Mesenteric fat pad (tissue), 1 donor: Measurements from ENCODE around the gene RPSA. TPM values are rescaled to one million over a fixed set of nuclear protein-coding genes. Genes with fewer than 3 reads are reported as not detected.
"Not testable (repeated sequence)": the region's sequence is repeated elsewhere in the genome, so short reads cannot be mapped to it uniquely, and the experiment has no call there.

ENCODE experiments used
- DNase-seq: peaks from one replicate; pipeline ENCODE4 v3.0.0-alpha.2; 2020; ENCODE audit warnings: low spot score
- total RNA-seq: library from RNA; stranded (reverse); fragmentation: NEBNext Ultra II Directional; extraction: Animal tissue kit (Norgen Biotek cat#: 25700); gene quantifications from one replicate; pipeline ENCODE4 v1.2.1, GENCODE V29; 2021
- donor health status: DM: yes; HTN: yes; CAD: no.

The RPSA gene
- total RNA-seq, 1 donor from 2014 or later = 671 TPM

DNA sequence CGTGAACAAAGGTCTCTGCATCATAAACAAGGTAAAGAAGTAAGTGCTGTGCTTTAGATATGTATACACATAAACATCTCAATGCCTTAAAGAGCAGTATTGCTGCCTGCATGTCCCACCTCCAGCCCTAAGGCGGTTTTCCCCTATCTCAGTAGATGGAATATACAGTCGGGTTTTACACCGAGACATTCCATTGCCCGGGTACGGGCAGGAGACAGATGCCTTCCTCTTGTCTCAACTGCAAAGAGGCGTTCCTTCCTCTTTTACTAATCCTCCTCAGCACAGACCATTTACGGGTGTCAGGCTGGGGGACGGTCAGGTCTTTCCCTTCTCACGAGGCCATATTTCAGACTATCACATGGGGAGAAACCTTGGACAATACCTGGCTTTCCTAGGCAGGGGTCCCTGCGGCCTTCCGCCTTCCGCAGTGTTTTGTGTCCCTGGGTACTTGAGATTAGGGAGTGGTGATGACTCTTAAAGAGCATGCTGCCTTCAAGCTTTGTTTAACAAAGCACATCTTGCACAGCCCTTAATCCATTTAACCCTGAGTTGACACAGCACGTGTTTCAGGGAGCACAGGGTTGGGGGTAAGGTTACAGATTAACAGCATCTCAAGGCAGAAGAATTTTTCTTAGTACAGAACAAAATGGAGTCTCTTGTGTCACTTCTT, 12.2 kb downstream of the RPSA start:
- not testable (repeated sequence) for DNase-seq

DNA sequence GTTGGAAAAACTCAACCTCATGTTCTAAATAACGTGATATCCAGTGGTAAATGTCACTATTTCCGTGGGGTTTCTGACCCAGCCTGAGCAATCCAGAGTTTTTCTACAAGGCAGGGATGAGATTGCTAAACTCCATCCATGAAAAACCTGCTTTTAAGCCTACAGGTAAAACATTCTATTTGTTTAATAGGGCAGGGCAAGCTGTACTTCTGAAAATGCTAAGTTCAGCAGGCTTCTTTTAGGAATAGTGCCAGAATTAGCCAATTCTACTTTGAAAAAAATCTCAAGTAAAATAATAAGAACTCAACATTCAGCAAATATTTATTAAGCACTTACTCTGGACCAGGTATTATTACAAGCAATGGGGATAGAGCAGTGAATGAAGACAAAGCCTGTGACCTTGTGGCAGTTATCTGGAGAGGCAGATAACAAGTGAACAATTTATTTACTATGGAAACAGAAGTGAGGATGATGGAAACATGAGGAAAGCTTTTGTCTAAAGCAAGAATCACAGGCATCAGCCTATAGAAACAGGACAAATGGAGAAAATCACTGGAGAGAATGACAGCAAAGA, 13.3 kb downstream of the RPSA start:
- no peak for DNase-seq

- no peak for DNase-seq
These were observed 14.0 kb downstream of the RPSA start for GRCh38 chr3:39420543-39420942.

GRCh38 chr3:39423436-39423970, 17.0 kb downstream of the RPSA start:
- DNase-seq = no peak

- DNase-seq = no peak
These were observed 19.8 kb downstream of the RPSA start for GRCh38 chr3:39426312-39426711.

DNA sequence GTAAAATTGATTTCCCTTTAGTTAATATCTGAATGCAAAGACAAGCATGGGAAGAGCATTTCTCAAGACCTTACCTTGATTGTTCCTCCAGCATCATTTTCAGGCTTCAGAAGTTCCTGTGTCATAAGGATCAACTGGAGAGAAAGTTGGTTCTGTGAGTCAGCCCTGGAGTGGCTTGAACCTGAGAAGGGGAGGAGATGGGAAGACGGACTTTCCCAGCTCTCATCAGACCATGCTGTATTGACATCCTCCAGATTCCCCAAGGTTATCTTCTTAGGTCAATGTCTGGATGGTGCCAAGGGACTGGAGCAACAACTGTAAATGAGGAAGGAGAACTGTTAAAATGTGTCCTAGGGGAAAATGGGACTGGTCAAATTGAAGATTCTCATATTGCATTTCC, 21.0 kb downstream of the RPSA start:
- no peak for DNase-seq

DNA sequence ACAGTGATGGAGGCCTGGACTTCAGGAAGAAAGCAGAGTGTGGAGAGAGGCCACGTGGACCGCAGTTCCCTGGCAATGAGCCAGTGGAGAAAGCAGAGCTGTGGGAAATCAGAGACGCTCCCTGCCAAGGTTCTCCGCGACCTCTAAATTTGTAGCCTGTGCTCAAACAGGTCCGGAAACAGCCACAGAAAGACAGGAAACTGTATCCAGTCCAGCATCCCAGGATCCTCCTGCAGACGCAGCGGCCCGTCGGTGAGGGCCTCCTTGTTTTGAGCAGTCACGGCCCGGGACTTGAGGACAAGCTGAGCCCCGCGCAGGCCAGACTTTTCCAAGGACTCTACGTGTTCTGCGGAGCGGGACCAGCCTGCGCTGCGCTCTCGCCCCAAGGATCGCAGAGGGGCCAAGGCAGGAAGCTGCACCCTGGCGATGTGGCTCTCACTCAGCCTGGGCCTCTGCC, 22.3 kb downstream of the RPSA start:
- DNase-seq = no peak

GRCh38 chr3:39429466-39429865, 22.9 kb downstream of the RPSA start:
- DNase-seq = no peak

DNA sequence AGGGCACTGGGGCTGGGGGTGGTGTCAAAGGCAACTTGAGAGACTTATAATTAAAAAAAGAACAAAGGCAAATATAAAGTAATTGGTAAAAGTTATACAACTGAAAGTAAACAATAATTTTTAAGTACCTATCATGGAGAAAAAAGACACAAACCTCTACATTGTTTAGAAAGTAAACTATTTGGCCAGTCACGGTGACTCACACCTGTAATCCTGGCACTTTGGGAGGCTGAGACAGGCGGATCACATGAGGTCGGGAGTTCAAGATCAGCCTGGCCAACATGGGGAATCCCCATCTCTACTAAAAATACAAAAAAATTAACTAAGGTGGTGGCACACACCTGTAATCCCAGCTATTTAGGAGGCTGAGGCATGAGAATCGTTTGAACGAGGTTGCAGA, 25.8 kb downstream of the RPSA start:
- no peak for DNase-seq

DNA sequence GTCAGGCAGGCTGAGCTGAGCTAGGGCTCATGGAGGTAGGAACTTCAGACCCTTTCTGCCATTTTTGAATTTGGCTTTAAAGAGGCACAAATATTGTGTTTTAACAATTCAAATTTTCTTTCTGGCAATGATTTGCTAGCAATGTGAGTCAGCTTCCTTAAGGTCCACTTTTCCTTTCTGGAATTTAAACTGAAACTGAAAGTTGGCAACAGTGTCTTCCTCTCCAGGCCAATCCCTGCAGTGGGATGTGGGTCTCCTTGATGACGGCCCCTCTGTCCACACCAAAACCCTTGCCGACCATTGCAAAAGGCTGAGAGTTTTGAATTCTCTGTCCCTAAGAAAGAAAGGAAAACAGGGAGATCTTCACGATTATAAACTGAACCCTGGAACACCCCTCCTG, 27.1 kb downstream of the RPSA start:
- no peak for DNase-seq

DNA sequence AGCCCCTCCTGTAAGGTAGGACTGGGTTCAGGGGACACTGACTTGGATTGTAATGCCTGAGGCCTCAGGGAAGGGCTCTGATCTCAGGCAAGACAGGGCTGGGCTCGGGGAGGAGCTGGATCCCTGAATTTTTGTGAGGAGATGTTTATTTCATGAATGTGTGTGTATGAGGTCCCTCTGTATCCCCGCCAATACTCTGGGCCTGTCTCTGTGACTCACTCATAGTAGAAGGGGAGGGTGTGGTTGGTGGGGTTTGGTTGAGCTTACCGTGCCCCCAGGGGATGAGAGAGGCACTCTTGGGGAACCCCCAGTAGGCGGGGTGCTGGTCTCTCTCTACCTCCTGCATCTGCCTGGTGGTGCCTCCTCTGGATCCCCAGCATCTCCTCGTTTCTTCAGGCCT, 28.1 kb downstream of the RPSA start:
- DNase-seq = no peak

- no peak for DNase-seq
These were observed 28.7 kb downstream of the RPSA start for GRCh38 chr3:39435006-39435748.

GRCh38 chr3:39438880-39439279, 32.4 kb downstream of the RPSA start:
- DNase-seq = no peak

DNA sequence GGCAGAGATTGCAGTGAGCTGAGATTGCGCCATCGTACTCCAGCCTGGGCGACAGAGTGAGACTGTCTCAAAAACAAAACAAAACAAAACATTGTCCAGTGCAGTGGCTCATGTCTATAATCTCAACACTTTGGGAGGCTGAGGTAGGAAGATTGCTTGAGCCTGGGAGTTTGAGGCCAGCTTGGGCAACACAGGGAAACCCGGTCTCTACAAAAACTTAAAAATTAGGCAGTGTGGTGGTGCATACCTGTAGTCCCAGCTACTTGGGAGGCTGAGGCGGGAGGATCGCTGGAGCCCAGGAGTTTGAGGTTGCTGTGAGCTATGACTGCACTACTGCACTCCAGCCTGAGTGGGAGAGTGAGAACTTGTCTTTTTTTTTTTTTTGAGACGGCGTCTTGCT, 33.8 kb downstream of the RPSA start:
- no peak for DNase-seq

- no peak for DNase-seq
These were observed 37.0 kb downstream of the RPSA start for GRCh38 chr3:39443530-39443929.

GRCh38 chr3:39445927-39446326, 39.4 kb downstream of the RPSA start:
- no peak for DNase-seq

DNA sequence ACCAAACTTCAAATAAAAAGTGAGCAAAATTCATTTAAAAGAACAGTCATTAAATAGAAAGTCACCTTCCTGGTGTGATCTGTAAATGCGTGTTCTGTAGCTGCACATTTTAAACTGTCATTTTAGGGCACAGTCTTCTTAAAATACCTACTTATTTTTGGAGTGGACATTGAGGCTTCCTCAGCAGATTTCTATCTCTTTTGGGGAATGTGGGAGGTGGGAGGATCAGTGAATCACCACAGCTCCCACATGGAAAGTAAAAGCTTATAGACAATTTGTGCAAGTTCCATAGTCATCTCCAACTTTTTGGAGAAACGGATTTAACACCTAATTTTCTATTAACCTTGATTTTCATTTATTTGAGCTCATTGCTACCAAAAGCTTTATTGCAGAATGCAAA, 39.9 kb downstream of the RPSA start:
- no peak for DNase-seq

- no peak for DNase-seq
These were observed 41.3 kb downstream of the RPSA start for GRCh38 chr3:39447637-39448483.

GRCh38 chr3:39448506-39449233, 42.1 kb downstream of the RPSA start:
- DNase-seq = no peak

DNA sequence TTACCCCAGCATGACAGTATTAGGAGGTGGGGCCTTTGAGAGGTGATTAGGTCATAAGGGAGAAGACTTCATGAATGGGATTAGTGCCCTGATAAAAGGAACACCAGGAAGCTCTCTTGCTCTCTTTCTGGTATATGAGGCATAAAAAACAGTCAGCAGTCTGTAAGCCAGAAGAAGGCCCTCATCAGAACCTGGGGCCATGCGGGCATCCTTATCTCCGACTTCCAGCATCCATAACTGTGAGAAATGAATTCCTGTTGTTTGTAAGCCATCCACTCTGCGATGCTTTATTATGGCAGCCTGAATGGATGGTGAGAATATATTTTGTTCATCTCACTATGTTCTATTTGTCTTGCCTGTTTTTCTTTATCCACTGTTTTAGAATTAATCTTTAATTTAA, 43.3 kb downstream of the RPSA start:
- no peak for DNase-seq

GRCh38 chr3:39453134-39453533, 46.6 kb downstream of the RPSA start:
- DNase-seq = no peak
